ENCODE results near the gene FBXO48. TPM values are rescaled to one million over a fixed set of nuclear protein-coding genes. Genes with fewer than 3 reads are reported as not detected.
A peak's percentile ranks its signal among the peaks of the same experiment; 100 is the strongest.

Gene FBXO48
- total and polyA plus RNA-seq, 10 of the 15 experiments (the other 5 are each of a cell fraction or from before 2014, with no cell fraction given) = 0.56 to 2.3 (median 1.2) TPM

DNA sequence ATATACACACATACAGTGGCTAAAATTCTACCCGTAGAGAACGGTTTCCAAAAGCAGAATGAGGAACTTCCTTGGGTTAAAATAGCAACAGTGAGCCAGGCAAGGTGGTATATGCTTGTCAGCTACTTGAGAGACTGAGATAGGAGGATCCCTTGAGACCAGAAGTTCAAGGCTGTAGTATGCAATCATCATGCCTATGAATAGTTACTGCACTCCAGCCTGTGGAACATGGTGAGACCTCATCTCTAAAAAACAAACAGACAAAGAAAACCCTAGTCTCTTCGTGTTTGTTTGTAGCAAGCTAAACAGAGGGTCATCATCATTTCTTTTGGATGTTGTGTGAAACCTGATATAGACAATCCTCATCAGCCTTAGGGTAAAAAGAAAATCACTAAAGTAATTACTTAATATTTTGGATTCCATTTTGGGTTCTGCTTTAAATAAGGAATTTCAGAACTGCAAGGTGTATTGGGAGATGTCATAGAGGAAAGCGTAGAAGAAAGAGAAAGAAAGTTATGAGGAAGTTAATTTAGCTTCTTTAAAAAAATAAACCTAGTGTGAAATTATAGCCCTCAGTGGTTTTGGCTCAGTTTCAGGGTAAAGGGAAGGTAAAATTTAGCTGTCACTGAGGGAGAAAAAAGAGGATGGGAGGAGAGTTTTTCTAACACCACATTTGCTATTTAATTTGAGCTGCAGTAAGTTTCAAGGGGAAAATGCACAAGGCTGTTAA is 55.5 kb downstream of the FBXO48 start (continued):
- TF ChIP-seq BHLHE40 (IDR thresholded peaks at IDR 0.05; ENCODE audit: borderline replicate concordance in 1 of 2, low read depth in 2 of 2, low read length in 1 of 2) (peak; percentile 4 to 15; a peak in 2 of 4 replicates), SMAD5 (IDR thresholded peaks at IDR 0.05; ENCODE audit: low read depth) (0 out of 2 replicates have a peak, but pooled peaks have one; percentile 41), CHD4 (IDR thresholded peaks at IDR 0.05) (no peak), YBX1 (IDR thresholded peaks at IDR 0.05) (no peak), MTA2 (IDR thresholded peaks at IDR 0.05; ENCODE audit: low read depth) (peak; percentile 81), SUZ12 (IDR thresholded peaks at IDR 0.05; ENCODE audit: unreplicated experiment) (no peak), JUND (IDR thresholded peaks at IDR 0.05; ENCODE audit: low read depth, low read length) (no peak), IKZF1 (conservative IDR thresholded peaks at IDR 0.05) (peak; percentile 78), RUNX3 (IDR thresholded peaks at IDR 0.05; ENCODE audit: low read length) (peak; percentile 76), MYC (IDR thresholded peaks at IDR 0.05; ENCODE audit: insufficient read depth, insufficient read length, insufficient replicate concordance, low read length, severe bottlenecking) (no peak), RELA (IDR thresholded peaks at IDR 0.05; ENCODE audit: borderline replicate concordance, partially characterized antibody) (no peak), SUPT20H (IDR thresholded peaks at IDR 0.05; ENCODE audit: borderline replicate concordance, control insufficient read depth, low read depth, low read length) (no peak), RB1 (IDR thresholded peaks at IDR 0.05; ENCODE audit: borderline replicate concordance) (no peak), NR2F1 (conservative IDR thresholded peaks at IDR 0.05) (0 out of 2 replicates have a peak, but pooled peaks have one; percentile 48), STAT1 (conservative IDR thresholded peaks at IDR 0.05) (no peak), EGR1 (IDR thresholded peaks at IDR 0.05; ENCODE audit: borderline replicate concordance in 1 of 2, low read depth in 2 of 2, low read length in 2 of 2) (no peak), BRCA1 (IDR thresholded peaks at IDR 0.05; ENCODE audit: low read depth, low read length) (no peak), NFYA (IDR thresholded peaks at IDR 0.05; ENCODE audit: borderline replicate concordance, low read depth, low read length) (no peak), TCF12 (IDR thresholded peaks at IDR 0.05; ENCODE audit: low read depth, low read length) (0 out of 2 replicates have a peak, but pooled peaks have one; percentile 29), HDGF (IDR thresholded peaks at IDR 0.05) (no peak)
- TF ChIP-seq, protein P1, sequence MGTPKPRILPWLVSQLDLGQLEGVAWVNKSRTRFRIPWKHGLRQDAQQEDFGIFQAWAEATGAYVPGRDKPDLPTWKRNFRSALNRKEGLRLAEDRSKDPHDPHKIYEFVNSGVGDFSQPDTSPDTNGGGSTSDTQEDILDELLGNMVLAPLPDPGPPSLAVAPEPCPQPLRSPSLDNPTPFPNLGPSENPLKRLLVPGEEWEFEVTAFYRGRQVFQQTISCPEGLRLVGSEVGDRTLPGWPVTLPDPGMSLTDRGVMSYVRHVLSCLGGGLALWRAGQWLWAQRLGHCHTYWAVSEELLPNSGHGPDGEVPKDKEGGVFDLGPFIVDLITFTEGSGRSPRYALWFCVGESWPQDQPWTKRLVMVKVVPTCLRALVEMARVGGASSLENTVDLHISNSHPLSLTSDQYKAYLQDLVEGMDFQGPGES (IDR thresholded peaks at IDR 0.05) = no peak
- TF ChIP-seq, protein P2, sequence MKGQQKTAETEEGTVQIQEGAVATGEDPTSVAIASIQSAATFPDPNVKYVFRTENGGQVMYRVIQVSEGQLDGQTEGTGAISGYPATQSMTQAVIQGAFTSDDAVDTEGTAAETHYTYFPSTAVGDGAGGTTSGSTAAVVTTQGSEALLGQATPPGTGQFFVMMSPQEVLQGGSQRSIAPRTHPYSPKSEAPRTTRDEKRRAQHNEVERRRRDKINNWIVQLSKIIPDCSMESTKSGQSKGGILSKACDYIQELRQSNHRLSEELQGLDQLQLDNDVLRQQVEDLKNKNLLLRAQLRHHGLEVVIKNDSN (IDR thresholded peaks at IDR 0.05; ENCODE audit: borderline replicate concordance, extremely low read length, insufficient read depth, low read depth, low read length) = no peak
- TF ChIP-seq, protein P3, sequence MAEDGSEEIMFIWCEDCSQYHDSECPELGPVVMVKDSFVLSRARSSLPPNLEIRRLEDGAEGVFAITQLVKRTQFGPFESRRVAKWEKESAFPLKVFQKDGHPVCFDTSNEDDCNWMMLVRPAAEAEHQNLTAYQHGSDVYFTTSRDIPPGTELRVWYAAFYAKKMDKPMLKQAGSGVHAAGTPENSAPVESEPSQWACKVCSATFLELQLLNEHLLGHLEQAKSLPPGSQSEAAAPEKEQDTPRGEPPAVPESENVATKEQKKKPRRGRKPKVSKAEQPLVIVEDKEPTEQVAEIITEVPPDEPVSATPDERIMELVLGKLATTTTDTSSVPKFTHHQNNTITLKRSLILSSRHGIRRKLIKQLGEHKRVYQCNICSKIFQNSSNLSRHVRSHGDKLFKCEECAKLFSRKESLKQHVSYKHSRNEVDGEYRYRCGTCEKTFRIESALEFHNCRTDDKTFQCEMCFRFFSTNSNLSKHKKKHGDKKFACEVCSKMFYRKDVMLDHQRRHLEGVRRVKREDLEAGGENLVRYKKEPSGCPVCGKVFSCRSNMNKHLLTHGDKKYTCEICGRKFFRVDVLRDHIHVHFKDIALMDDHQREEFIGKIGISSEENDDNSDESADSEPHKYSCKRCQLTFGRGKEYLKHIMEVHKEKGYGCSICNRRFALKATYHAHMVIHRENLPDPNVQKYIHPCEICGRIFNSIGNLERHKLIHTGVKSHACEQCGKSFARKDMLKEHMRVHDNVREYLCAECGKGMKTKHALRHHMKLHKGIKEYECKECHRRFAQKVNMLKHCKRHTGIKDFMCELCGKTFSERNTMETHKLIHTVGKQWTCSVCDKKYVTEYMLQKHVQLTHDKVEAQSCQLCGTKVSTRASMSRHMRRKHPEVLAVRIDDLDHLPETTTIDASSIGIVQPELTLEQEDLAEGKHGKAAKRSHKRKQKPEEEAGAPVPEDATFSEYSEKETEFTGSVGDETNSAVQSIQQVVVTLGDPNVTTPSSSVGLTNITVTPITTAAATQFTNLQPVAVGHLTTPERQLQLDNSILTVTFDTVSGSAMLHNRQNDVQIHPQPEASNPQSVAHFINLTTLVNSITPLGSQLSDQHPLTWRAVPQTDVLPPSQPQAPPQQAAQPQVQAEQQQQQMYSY (CRISPR knock-in tag; IDR thresholded peaks at IDR 0.05) = no peak
- TF ChIP-seq, protein P4, sequence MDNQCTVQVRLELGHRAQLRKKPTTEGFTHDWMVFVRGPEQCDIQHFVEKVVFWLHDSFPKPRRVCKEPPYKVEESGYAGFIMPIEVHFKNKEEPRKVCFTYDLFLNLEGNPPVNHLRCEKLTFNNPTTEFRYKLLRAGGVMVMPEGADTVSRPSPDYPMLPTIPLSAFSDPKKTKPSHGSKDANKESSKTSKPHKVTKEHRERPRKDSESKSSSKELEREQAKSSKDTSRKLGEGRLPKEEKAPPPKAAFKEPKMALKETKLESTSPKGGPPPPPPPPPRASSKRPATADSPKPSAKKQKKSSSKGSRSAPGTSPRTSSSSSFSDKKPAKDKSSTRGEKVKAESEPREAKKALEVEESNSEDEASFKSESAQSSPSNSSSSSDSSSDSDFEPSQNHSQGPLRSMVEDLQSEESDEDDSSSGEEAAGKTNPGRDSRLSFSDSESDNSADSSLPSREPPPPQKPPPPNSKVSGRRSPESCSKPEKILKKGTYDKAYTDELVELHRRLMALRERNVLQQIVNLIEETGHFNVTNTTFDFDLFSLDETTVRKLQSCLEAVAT (IDR thresholded peaks at IDR 0.05) = peak; percentile 46; the same call in 1 of the 2 replicates
